Measurements from ENCODE around the gene PODNL1. TPM values are rescaled to one million over a fixed set of nuclear protein-coding genes. Genes with fewer than 3 reads are reported as not detected.

Gene PODNL1
- total RNA-seq, 6 experiments from 2014 or later, result 10.1 to 13.7 (median 12.2) TPM

- Mint-ChIP-seq H3K4me1 (ENCODE audit: low read depth) (peaks cover 20% of the 10 kb centered on the region), H3K4me3 (no peak overlapping the region), H3K27ac (peak overlapping the region; percentile 87), H3K9me3 (no peaks in the 10 kb centered on the region), H3K36me3 (ENCODE audit: low read depth) (no peaks in the 10 kb centered on the region), H3K27me3 (ENCODE audit: insufficient read depth) (peaks cover 2% of the 10 kb centered on the region)
- TF ChIP-seq CTCF (IDR thresholded peaks at IDR 0.05), result no peak
- peak; percentile 38 for DNase-seq
Observed at GRCh38 chr19:13881692-13882418, 56.4 kb downstream of the PODNL1 start.

GRCh38 chr19:13881251-13881691 lies 56.9 kb downstream of the PODNL1 start:
- peaks cover 2% of the 10 kb centered on the region for H3K27me3 Mint-ChIP-seq (ENCODE audit: insufficient read depth)
- peak overlapping the region; percentile 87 for H3K27ac Mint-ChIP-seq
- H3K4me3 Mint-ChIP-seq, result no peak overlapping the region
- no peaks in the 10 kb centered on the region for H3K9me3 Mint-ChIP-seq
- DNase-seq, result no peak
- H3K4me1 Mint-ChIP-seq (ENCODE audit: low read depth), result peaks cover 20% of the 10 kb centered on the region
- no peak; the same call in 1 of the 2 replicates for TF ChIP-seq CTCF (IDR thresholded peaks at IDR 0.05)
- no peaks in the 10 kb centered on the region for H3K36me3 Mint-ChIP-seq (ENCODE audit: low read depth)

Other genes starting within 250 kb of the PODNL1 start
- gene MRI1, start 173.9 kb downstream of the PODNL1 start, total RNA-seq (2021; fragmentation: NEBNext Ultra II Directional; extraction: Animal tissue kit (Norgen Biotek cat#: 25700)), result 10 to 100 TPM; 31.3 to 34.7 (median 31.8) TPM
- gene C19orf53, start 164.0 kb downstream of the PODNL1 start, total RNA-seq (2021; fragmentation: NEBNext Ultra II Directional; extraction: Animal tissue kit (Norgen Biotek cat#: 25700)), result 100 to 1,000 TPM; 123 to 204 (median 172) TPM
- gene ZSWIM4, start 143.0 kb downstream of the PODNL1 start, total RNA-seq (2021; fragmentation: NEBNext Ultra II Directional; extraction: Animal tissue kit (Norgen Biotek cat#: 25700)), result 1 to 10 TPM; 5.0 to 6.0 (median 5.2) TPM
- gene NANOS3, start 61.3 kb downstream of the PODNL1 start, total RNA-seq (2021; fragmentation: NEBNext Ultra II Directional; extraction: Animal tissue kit (Norgen Biotek cat#: 25700)), result 1 to 10 TPM in 5 of 6 experiments, under 1 TPM in 1; 0.91 to 1.7 (median 1.4) TPM
- under 1 TPM; 0.37 to 0.67 (median 0.55) TPM for gene BRME1, start 32.3 kb downstream of the PODNL1 start, total RNA-seq (2021; fragmentation: NEBNext Ultra II Directional; extraction: Animal tissue kit (Norgen Biotek cat#: 25700))
- gene CC2D1A, start 32.2 kb downstream of the PODNL1 start, total RNA-seq (2021; fragmentation: NEBNext Ultra II Directional; extraction: Animal tissue kit (Norgen Biotek cat#: 25700)), result 10 to 100 TPM; 22.9 to 28.3 (median 25.5) TPM
- 10 to 100 TPM; 19.9 to 29.0 (median 26.5) TPM for gene DCAF15, start 14.1 kb upstream of the PODNL1 start, total RNA-seq (2021; fragmentation: NEBNext Ultra II Directional; extraction: Animal tissue kit (Norgen Biotek cat#: 25700))
- gene RFX1, start 67.9 kb upstream of the PODNL1 start, total RNA-seq (2021; fragmentation: NEBNext Ultra II Directional; extraction: Animal tissue kit (Norgen Biotek cat#: 25700)), result 10 to 100 TPM; 11.6 to 13.0 (median 12.2) TPM
- not detected for gene RLN3, start 89.7 kb upstream of the PODNL1 start, total RNA-seq (2021; fragmentation: NEBNext Ultra II Directional; extraction: Animal tissue kit (Norgen Biotek cat#: 25700))
- 1 to 10 TPM; 4.7 to 6.1 (median 5.1) TPM for gene IL27RA, start 93.3 kb upstream of the PODNL1 start, total RNA-seq (2021; fragmentation: NEBNext Ultra II Directional; extraction: Animal tissue kit (Norgen Biotek cat#: 25700))
- 1 to 10 TPM; 1.2 to 4.0 (median 2.8) TPM for gene PALM3, start 123.7 kb upstream of the PODNL1 start, total RNA-seq (2021; fragmentation: NEBNext Ultra II Directional; extraction: Animal tissue kit (Norgen Biotek cat#: 25700))
- gene MISP3, start 134.4 kb upstream of the PODNL1 start, total RNA-seq (2021; fragmentation: NEBNext Ultra II Directional; extraction: Animal tissue kit (Norgen Biotek cat#: 25700)), result 1 to 10 TPM in 2 of 6 experiments, under 1 TPM in 4; 0.62 to 1.2 (median 0.88) TPM
- gene C19orf67, start 147.4 kb upstream of the PODNL1 start, total RNA-seq (2021; fragmentation: NEBNext Ultra II Directional; extraction: Animal tissue kit (Norgen Biotek cat#: 25700)), result not detected
- 10 to 100 TPM; 33.0 to 48.6 (median 35.9) TPM for gene SAMD1, start 152.3 kb upstream of the PODNL1 start, total RNA-seq (2021; fragmentation: NEBNext Ultra II Directional; extraction: Animal tissue kit (Norgen Biotek cat#: 25700))
- gene PRKACA, start 179.3 kb upstream of the PODNL1 start, total RNA-seq (2021; fragmentation: NEBNext Ultra II Directional; extraction: Animal tissue kit (Norgen Biotek cat#: 25700)), result 100 to 1,000 TPM; 137 to 170 (median 149) TPM
- gene ASF1B, start 198.2 kb upstream of the PODNL1 start, total RNA-seq (2021; fragmentation: NEBNext Ultra II Directional; extraction: Animal tissue kit (Norgen Biotek cat#: 25700)), result 10 to 100 TPM; 11.0 to 22.8 (median 18.6) TPM

All from HFFc6 (cell line).